GM19193 (cell line): ENCODE measurements around the gene MRPL45.

Source experiments
- POLR2A ChIP-seq: IDR thresholded peaks from 4 replicates; pipeline ENCODE4 v1.6.1; 2011; ENCODE audit not compliant: insufficient read depth, insufficient read length; ENCODE audit errors: extremely low read depth

Gene MRPL45

GRCh38 chr17:38296834-38297517 is at the start of gene MRPL45:
Gene MRPL45 (plus strand): TSS chr17:38297168. CDS start chr17:38297184, 16 bp downstream.
- TF ChIP-seq POLR2A: peak; percentile 24

DNA sequence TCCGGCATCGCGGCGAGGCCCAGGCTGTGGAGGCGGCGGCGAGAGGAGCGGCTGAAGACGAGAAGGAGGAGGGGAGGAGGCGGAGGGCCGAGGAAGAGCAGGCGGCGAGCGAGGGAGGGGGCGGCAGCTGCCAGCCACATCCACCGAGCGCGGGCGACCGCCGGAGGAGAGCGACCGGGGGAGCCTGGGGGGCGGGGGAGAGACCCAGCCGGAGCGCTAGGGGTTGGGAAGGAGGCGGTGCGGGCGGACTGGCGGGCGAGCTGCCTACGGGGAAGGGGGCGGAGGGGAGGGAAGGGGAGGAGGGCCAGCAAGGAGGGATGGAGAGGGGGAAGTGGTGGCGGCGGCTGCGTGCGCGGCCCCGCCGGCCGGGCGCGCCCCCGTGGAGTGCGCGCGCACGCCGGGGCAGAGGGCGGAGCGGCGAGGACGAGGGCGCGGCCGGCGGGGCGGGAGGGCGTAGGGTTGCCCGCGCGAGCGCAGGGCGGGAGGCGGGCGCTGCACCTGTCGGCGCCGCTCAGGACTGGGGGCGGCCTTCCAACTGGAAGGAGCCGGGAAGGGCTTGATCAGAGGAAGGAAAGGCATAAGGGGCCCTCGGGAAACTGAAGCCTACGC is 39.9 kb upstream of the MRPL45 start:
- TF ChIP-seq POLR2A: peak; percentile 38

GRCh38 chr17:38315497-38315896 is 18.5 kb downstream of the MRPL45 start:
- no peak for TF ChIP-seq POLR2A

GRCh38 chr17:38317081-38317480 is 20.1 kb downstream of the MRPL45 start:
- TF ChIP-seq POLR2A: no peak

DNA sequence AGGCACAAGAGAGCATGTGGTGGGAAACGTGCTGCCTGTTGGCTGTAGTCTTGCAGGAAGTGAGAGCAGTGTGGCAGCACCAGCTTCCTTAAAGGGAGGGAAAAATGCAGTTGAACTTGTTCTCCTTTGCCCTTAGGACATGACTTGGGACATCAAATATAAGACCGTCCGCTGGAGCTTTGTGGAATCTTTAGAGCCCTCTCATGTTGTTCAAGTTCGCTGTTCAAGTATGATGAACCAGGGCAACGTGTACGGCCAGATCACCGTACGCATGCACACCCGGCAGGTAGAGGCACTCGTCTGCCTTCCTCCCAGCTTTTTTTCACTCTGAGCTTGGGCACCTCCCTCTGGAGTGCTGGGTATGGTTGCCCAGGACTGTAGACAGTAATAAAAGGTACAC is 23.5 kb downstream of the MRPL45 start:
- TF ChIP-seq POLR2A: no peak

- TF ChIP-seq POLR2A: no peak
Observed at GRCh38 chr17:38322156-38322779, 25.3 kb downstream of the MRPL45 start.

DNA sequence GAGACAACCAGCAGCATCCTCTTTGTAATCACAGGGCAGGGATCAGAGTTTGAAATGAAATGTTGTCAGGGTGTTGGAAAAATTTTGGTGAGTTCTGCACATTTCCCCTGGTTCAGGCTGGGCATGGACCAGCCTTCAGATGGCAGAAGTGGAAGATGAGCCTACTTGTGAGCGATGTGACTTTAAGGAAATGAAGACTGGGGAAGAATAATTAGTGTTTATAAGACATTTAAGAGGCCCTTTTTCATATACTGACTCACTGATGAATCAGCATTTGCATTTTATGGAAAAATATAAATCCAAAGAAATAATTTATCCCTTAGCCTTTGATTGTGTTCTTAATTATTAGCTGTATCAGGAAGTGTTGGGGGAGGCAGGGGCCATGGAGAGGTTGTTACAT is 25.9 kb downstream of the MRPL45 start:
- TF ChIP-seq POLR2A: no peak

DNA sequence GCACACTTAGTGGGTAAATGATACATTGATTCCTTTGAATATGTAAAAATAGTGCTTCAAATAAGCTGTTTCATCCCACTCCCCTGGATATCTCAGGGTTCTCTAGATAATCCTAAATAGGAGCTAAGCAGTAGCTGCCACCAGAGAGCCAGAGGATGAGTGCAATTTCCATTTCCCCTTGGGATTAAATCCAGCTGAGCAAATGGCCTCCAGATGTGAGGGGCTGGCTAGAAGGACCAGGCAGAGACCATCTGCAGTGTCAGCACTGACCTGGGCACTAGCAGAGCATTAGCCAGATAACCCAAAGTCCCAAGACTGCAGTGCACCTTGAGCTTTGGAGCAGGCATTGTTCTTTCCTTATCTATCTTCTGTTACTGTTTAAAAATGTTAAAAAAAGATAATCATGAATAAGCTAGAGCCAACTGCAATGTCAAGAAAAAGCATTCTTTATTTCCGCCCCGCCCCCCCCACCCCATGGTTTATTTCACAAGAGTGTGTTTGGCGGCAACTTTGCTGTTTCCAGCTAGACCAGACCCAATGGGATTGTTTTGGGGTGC is 27.3 kb downstream of the MRPL45 start:
- no peak for TF ChIP-seq POLR2A

- no peak for TF ChIP-seq POLR2A
Observed at GRCh38 chr17:38324772-38325171, 27.8 kb downstream of the MRPL45 start.

GRCh38 chr17:38325221-38325851 is 28.4 kb downstream of the MRPL45 start:
- no peak for TF ChIP-seq POLR2A

DNA sequence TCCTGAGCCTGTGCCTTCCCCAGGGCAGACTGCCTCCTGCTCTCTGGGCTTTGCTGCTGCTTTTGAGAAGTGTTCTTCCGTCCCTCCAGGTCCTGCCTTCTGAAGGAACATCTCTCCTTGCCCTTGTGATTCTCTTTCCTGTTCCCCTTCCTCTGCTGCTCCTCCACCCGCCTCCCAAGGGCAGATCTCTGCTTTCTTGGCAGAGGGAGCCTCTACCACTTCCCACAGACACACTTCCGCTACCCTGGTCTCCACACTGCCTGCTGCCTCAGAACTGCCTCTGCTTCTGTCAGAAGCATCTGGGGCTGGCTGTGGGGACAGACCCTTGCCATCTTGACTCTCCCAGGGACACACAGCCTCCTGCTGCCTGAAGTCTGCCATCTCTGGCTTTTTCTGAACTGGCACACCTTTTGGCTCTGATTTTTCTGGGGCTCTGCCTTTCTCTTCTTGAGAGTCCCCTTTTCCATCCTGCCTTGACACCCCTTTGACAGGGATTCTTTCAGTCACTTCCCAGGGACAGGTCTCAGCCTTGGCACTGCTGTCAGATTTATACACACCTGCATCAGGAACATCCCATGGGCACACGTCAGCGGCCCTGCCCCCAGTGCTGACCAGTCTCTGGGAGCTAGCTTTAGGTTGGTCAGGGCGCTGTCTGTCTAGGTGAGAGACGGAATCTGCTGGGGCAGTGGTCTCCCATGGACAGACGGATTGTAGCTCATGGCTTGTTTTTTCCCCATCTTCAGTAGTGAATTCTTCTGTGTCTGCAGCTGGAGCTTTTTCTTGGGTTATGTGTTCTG is 30.2 kb downstream of the MRPL45 start:
- TF ChIP-seq POLR2A: no peak

DNA sequence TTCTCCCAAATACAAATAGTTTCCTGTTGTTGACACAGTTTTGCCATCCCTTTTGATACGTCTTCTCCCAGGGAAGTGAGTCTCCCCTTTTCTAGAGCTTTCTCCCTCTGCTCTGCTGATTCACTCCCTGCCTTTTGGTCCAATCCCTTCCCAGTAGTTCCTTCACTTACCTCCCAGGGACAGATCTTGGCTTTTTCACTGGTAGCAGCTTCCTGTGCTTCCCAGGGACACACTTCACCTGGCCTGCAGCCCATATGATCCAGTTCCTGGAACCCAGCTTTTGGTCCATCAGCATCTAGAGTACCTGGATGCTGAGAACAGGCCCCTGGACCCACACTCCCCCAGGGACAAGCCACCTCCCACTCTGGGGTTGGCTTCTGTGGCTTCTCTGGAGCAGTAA is 31.0 kb downstream of the MRPL45 start:
- TF ChIP-seq POLR2A: no peak

- TF ChIP-seq POLR2A: no peak
Observed at GRCh38 chr17:38328620-38329019, 31.7 kb downstream of the MRPL45 start.

DNA sequence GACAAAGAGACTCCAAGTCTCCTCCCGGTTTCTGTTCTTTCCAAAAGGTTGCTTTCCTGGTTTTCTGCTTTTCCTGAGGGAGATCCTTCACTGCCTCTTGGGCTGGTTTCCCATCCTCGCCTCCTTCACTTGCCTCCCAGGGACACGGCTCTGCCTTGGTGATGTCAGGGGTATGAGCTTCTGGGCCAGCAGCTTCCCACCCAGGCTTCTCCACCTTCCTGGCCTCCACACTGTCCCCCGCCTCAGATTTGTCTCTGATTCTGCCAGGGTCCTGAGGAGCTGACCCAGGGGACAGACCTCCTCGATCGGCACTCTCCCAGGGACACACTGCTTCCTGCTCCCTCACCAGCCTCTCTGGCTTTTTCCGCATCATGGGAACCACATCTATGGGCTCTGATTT is 32.3 kb downstream of the MRPL45 start:
- no peak for TF ChIP-seq POLR2A

- no peak for TF ChIP-seq POLR2A
Observed at GRCh38 chr17:38329808-38330730, 33.1 kb downstream of the MRPL45 start.
